Rectal smooth muscle tissue (tissue), 1 donor: ENCODE results near the gene RFPL3.
"Not testable (repeated sequence)": the region's sequence is repeated elsewhere in the genome, so short reads cannot be mapped to it uniquely, and the experiment has no call there.

Source experiments
- H3K27ac ChIP-seq: one replicate; pipeline ENCODE4 v1.7.0; 2013; ENCODE audit warnings: low read depth, low read length, inconsistent platforms
- H3K27me3 ChIP-seq: one replicate; pipeline ENCODE4 v1.7.0; 2013; ENCODE audit warnings: low read length; ENCODE audit not compliant: control insufficient read depth, insufficient read depth
- H3K36me3 ChIP-seq: one replicate; pipeline ENCODE4 v1.7.0; 2013; ENCODE audit warnings: low read length; ENCODE audit not compliant: control insufficient read depth, insufficient read depth
- H3K4me1 ChIP-seq: one replicate; pipeline ENCODE4 v1.7.0; 2013; ENCODE audit warnings: low read length; ENCODE audit not compliant: control insufficient read depth, insufficient read depth
- H3K4me3 ChIP-seq: one replicate; pipeline ENCODE4 v1.7.0; 2013; ENCODE audit warnings: low read length
- H3K9ac ChIP-seq: one replicate; pipeline ENCODE4 v1.7.0; 2013; ENCODE audit warnings: low read length

The RFPL3 gene

DNA sequence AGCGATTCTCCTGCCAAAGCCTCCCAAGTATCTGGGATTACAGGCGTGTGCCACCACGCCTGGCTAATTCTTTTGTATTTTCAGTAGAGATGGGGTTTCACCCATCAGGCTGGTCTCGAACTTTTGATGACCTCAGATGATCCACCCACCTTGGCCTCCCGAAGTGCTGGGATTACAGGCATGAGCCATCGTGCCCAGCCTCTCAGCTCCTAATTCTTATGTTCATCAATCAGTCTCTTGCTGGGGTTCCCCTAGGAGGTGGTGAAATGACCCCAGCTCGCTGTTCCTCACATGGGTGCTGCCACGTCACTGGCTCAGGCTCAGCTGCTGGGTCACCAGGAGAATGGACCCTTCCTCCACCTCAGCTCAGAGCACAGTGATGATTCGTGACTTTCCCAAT lies at the start of gene RFPL3:
Gene RFPL3 (plus strand): TSS at position 301 of the 400 bp plus-strand sequence. CDS start 205 bp downstream, outside the sequence.
- not testable (repeated sequence) for H3K36me3 ChIP-seq, H3K4me1 ChIP-seq

DNA sequence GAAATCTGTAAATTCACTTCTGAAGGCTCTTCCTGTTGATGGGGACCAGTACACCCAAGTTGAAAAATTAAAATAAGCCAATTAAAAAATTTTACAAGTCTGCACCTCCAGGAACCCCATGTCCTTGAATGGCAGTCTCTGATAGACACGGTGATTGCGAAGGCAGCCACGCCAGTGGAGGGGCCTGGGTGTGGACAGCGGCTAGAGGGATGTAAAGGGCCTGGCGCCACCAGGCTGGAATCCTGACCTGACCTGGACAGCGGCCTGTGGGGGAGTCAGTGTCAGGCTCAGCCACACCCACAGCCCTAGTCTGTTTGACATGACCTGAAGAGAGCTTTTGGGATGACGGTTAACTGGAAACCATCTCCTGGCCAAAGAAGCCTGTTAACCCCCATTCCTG lies 49.5 kb upstream of the RFPL3 start:
- H3K9ac ChIP-seq: no peak overlapping the region
- no peaks in the 10 kb centered on the region for H3K4me1 ChIP-seq

More for the DNA sequence above, at the start of gene RFPL3:
- H3K9ac ChIP-seq, H3K4me3 ChIP-seq, H3K27me3 ChIP-seq, H3K27ac ChIP-seq: not testable (repeated sequence)

DNA sequence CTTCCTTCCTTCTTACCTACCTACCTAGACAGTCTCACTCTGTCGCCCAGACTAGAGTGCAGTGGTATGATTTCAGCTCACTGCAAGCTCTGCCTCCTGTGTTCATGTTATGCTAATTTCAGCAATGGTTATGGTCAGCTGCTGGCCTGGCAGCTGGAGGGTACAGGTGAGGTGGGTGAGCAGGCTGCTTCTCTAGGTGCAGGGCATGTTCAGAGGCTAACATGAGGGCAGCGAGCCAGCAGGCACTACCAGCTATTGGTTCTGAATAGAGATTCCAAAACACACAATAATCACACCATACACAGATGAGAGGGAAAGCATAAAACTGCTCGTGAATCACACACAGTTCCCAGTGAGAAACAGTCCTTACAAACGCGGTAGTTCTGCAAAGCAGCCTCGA lies 48.7 kb upstream of the RFPL3 start:
- Histone ChIP-seq H3K4me3 (no peak overlapping the region), H3K36me3 (no peaks in the 10 kb centered on the region), H3K27me3 (no peaks in the 10 kb centered on the region), H3K27ac (no peak overlapping the region), H3K4me1 (no peaks in the 10 kb centered on the region), H3K9ac (no peak overlapping the region)

More for the DNA sequence above, 49.5 kb upstream of the RFPL3 start:
- Histone ChIP-seq H3K4me3 (no peak overlapping the region), H3K27ac (no peak overlapping the region), H3K27me3 (no peaks in the 10 kb centered on the region), H3K36me3 (no peaks in the 10 kb centered on the region)

DNA sequence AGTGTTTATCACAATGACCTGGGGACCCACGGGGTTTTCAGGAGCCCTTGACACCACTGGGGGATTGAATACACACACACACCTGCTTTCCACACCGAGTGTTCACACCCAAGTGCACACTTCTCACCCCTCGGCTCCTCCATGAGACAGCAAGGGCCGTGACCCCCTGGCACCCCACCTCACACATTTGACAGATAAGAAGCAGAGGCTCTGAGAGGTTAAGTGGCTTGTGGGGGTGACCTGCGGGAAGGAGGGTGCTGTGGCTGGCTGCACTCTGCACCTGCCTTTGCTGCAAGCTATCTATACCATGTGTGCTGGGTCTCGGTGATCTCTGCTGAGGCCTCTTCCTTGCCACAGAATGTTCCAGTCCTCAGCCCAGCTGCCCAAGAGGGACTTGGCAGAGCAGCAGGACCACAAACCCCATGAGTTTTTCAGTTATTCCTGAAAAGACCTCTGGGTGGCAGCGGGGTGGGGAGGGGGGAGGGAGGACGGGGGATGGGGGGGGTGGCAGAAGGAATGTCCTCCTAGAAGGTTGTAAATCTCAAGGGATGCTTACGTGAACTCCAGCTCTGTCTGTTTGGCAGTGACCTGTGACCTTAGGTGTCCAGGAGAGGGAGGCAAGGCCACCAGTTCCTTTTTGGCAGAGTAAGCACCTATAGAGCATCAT lies 47.9 kb upstream of the RFPL3 start:
- Histone ChIP-seq H3K4me3 (no peak overlapping the region), H3K27ac (no peak overlapping the region), H3K9ac (no peak overlapping the region), H3K27me3 (no peaks in the 10 kb centered on the region), H3K4me1 (no peaks in the 10 kb centered on the region), H3K36me3 (no peaks in the 10 kb centered on the region)

DNA sequence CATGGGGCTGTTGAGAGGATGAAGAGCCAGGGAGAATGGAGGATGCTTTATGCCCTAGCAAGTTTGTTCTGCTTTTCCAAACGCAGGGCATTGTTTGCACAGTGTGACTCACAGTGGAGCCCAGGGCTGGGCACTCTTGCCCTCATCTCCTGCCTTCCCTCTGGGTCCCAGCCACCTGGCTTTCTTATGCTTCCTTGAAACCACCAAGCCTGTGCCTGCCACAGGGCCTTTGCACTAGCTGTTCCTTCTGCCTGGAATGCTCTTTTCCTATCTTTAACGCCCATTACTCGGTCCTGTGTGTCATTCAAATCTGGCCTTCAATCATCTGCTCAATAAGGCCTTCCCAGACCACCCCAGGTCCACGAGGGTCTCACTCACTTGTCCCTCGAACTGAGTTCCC lies 46.9 kb upstream of the RFPL3 start:
- Histone ChIP-seq H3K36me3 (no peaks in the 10 kb centered on the region), H3K27me3 (no peaks in the 10 kb centered on the region), H3K4me1 (no peaks in the 10 kb centered on the region)

DNA sequence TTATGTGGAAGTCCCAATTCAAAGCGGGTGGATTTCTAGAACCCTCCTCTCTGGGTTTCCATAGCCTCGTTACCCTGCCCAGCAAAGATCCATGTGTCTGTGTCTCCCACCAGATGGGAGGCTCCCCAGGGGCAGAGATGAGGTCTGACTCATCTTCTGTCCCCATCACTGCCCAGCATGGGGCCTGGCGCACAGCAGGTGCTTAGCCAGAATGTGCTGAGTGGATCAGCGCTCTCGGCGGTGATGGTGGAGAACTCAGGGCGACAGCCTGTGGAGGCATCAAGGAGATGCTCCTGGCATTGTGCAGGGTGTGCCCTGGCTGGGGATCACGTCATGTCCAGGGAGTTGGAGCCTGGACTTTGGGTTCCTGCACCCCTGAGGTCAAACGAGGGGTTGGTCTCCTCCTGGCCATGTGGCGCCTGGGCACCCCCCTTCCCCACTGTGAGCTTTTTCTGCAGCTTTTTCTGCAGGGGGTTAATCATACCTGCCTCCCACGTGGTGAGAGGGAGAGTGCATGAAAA lies 46.1 kb upstream of the RFPL3 start:
- Histone ChIP-seq H3K4me1 (no peaks in the 10 kb centered on the region), H3K9ac (no peak overlapping the region), H3K27me3 (no peaks in the 10 kb centered on the region), H3K36me3 (no peaks in the 10 kb centered on the region), H3K4me3 (no peak overlapping the region), H3K27ac (no peak overlapping the region)

More for the DNA sequence above, 46.9 kb upstream of the RFPL3 start:
- H3K4me3 ChIP-seq: no peak overlapping the region
- no peak overlapping the region for H3K27ac ChIP-seq
- no peak overlapping the region for H3K9ac ChIP-seq

DNA sequence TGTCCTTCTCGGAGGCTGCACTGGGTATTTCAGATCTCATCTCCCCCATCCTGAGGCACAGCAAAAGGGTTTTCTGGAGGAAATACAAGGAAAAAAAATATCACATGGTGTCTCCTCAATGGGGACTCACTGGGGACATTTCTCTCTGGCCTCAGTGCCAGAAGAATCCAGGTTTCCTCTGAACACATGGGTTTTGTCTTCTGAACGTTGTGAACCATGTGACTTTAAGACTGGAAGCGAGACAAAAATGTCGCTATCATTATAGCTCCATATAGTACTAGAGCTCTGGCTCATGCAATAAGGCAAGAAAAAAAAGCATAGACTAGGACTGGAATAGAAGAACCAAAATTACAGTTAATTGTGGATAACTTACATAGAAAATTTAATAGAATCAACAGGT lies 44.9 kb upstream of the RFPL3 start:
- Histone ChIP-seq H3K4me3 (no peak overlapping the region), H3K27ac (no peak overlapping the region), H3K4me1 (no peaks in the 10 kb centered on the region), H3K27me3 (no peaks in the 10 kb centered on the region), H3K36me3 (no peaks in the 10 kb centered on the region), H3K9ac (no peak overlapping the region)

DNA sequence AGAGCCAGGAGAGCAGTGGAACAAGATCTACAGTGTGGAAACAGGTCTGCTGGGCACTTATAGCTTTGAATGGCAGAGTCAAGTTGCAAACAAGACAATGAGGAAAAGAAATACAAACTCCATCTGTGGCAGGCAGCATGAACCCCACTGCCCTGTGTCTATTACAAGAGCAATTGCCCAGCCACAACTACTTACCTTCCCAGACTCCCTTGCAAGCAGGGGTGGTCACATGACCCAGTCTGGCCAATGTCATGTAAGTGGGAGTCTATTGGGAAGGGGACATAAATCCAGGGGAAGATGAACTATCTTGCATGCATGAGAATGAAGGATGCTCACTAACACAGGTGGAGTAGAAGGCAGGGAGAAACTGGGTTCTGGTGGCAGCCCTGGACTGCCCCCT lies 44.1 kb upstream of the RFPL3 start:
- no peaks in the 10 kb centered on the region for H3K36me3 ChIP-seq
- H3K4me1 ChIP-seq: no peaks in the 10 kb centered on the region

DNA sequence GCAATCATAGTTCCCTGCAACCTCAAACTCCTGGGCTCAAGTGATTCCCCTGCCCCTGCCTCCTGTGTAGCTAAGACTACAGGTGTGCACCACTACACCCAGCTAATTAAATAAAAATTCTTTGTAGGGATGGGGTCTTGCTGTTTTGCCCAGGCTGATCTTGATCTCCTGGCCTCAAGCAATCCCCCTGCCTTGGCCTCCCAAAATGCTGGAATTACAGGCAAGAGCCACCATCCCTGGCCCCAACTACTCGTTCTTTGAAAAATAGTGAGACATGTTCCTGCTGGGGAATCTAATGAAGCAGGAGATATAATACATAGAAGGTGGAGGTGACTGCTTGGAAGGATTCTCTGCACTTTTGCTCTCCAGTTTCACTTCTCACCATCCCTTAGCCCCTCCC lies 40.1 kb upstream of the RFPL3 start:
- H3K36me3 ChIP-seq: no peaks in the 10 kb centered on the region
- no peaks in the 10 kb centered on the region for H3K27me3 ChIP-seq
- no peak overlapping the region for H3K9ac ChIP-seq
- H3K4me3 ChIP-seq: no peak overlapping the region
- no peaks in the 10 kb centered on the region for H3K4me1 ChIP-seq
- H3K27ac ChIP-seq: no peak overlapping the region

More for the DNA sequence above, 44.1 kb upstream of the RFPL3 start:
- no peak overlapping the region for H3K27ac ChIP-seq
- no peak overlapping the region for H3K4me3 ChIP-seq
- no peaks in the 10 kb centered on the region for H3K27me3 ChIP-seq
- H3K9ac ChIP-seq: no peak overlapping the region

DNA sequence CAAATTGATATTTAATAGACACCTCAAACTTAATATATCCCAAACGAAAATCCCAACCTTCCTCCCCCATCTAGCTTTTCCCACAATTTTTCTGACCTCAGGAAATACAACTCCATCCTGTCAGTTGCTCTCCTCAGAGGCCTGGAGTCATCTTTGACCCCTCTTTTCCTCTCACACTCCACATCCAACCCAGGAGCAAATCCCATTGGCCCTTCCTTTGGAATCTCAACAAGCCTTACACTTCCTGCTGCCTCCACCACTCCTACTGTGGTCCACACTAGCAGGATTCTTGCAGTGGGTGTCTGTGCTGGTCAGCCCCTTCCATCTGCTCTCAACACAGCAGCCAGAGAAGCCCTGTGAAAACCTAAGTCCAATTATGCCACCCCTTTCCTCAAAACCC lies 39.3 kb upstream of the RFPL3 start:
- Histone ChIP-seq H3K27me3 (no peaks in the 10 kb centered on the region), H3K36me3 (no peaks in the 10 kb centered on the region), H3K9ac (no peak overlapping the region), H3K27ac (no peak overlapping the region), H3K4me1 (no peaks in the 10 kb centered on the region), H3K4me3 (no peak overlapping the region)

DNA sequence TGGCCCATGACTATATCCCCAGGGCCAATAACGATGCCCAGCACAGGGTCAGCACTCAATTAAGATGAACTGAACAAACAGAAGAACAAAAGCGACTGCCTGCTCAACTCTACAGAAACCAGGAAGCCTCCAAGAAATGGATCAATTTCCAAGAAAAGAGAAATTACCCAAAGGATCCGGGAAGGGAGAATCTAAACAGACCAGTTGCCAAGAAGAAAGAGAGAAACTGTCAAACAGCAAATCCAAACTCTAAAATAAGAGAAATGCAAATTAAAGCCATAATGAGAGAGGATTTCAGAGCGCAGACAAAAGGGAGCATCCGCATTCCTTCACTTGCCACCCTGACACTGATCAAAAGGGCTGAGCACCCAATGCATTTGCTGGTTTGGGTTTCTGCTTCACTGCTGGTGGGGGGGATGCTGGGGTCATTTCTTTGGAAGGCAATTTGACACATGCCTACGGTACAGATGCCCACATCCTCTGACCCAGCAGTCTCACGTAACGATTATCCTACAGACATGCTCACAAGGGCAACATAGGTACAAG lies 37.7 kb upstream of the RFPL3 start:
- Histone ChIP-seq H3K27ac (no peak overlapping the region), H3K9ac (no peak overlapping the region), H3K4me1 (no peaks in the 10 kb centered on the region), H3K4me3 (no peak overlapping the region), H3K36me3 (no peaks in the 10 kb centered on the region), H3K27me3 (no peaks in the 10 kb centered on the region)

DNA sequence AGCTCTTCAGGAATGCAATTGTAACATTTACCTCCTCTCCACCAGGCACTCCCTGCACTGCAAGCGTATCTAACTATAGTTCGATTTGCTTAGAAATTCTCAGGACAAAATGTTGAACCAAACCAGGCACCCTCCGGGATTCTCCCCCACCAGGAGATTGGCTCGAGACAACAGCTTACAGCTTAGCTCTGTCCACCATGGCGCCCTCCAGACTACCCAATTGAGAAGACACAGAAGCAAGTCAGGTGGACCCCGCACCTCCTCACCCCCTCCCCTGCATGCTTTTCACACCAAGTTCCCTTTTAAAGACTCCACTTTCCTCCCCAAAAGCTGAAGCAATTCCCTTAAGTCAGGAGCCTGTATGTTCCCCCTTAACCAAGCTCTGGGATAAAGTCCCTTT lies 34.7 kb upstream of the RFPL3 start:
- no peaks in the 10 kb centered on the region for H3K27me3 ChIP-seq
- H3K36me3 ChIP-seq: no peaks in the 10 kb centered on the region
- H3K27ac ChIP-seq: no peak overlapping the region
- no peak overlapping the region for H3K4me3 ChIP-seq
- H3K4me1 ChIP-seq: no peaks in the 10 kb centered on the region
- H3K9ac ChIP-seq: no peak overlapping the region
